C4-2B (cell line): ENCODE measurements around the gene RGPD8.

ENCODE experiments used
- H3K27ac ChIP-seq: fragments of 450-650 bp; 2 replicates; pipeline ENCODE4 v1.5.1; 2017
- ZFX ChIP-seq: fragments of 450-650 bp; IDR thresholded peaks from 2 replicates; pipeline ENCODE4 v1.6.1; 2017
- TF ChIP-seq, protein P1 (sequence below): fragments of 450-650 bp; conservative IDR thresholded peaks from 2 replicates; pipeline ENCODE4 v1.5.1; 2017; ENCODE audit warnings: mild to moderate bottlenecking

The RGPD8 gene

DNA sequence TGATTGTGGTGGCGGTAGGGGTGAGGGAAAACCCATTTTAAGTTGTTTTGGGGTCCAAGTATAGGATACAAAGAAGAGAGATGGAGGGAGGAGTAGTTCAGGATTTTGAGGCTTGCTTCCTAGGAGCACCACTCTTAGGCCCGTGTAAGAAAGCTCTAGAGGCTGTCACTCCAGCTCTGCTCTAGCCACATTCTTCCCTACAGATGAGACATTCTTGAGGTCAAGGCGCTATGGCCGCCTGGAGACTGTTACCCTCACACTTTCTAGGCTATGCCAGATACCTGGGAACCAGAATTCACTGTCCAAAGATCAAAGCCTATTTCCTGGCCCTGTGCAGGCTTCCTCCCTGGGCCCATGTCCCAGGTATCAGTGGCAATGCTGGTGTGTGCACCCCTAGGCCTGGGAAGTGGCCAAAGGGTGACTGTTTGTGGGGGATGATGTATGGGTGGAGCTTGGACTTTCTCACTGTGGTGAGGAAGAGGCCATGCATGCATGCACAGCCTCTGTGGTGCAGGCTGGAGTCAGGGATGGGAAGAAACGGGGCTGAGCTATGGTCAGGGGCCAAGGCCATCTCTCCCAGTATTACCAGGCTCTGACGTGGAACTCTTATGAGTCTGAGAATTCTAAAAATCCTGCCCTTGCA lies 41.5 kb upstream of the RGPD8 start:
- no peak for TF ChIP-seq ZFX
- TF ChIP-seq, protein P1, sequence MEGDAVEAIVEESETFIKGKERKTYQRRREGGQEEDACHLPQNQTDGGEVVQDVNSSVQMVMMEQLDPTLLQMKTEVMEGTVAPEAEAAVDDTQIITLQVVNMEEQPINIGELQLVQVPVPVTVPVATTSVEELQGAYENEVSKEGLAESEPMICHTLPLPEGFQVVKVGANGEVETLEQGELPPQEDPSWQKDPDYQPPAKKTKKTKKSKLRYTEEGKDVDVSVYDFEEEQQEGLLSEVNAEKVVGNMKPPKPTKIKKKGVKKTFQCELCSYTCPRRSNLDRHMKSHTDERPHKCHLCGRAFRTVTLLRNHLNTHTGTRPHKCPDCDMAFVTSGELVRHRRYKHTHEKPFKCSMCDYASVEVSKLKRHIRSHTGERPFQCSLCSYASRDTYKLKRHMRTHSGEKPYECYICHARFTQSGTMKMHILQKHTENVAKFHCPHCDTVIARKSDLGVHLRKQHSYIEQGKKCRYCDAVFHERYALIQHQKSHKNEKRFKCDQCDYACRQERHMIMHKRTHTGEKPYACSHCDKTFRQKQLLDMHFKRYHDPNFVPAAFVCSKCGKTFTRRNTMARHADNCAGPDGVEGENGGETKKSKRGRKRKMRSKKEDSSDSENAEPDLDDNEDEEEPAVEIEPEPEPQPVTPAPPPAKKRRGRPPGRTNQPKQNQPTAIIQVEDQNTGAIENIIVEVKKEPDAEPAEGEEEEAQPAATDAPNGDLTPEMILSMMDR = no peak
- H3K27ac ChIP-seq = no peak overlapping the region

DNA sequence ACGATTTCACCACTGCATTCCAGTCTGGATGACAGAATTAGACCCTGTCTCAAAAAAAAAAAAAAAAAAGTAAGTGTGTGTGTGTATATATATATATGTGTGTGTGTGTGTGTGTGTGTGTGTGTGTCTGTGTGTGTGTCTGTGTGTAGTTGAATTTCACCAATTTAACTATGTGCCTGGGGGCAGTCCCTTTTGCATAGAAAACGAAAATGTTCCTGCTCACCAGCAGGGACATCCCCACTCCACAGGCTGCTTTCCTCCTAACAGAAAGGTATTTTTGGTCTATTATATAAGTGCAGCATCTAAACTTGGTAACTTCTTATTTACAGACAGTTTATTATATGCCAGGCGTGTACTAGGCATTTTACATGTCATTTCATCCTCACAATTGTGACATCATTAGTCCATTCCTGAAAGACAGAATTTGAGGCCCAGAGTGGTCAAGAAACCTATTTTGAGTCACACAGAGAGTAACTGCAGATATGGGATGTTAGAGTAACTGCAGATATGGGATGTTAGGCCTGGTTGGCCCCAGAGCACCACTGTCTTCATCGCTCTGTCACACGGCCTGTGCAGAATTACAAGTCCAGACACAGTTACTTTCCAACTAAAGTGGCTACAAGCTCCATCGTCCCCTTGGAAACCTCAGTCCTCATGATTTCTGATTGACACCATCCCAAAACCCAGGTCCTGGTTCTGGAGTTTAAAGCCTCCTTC lies 39.3 kb upstream of the RGPD8 start:
- TF ChIP-seq, protein P1 = no peak
- no peak for TF ChIP-seq ZFX

DNA sequence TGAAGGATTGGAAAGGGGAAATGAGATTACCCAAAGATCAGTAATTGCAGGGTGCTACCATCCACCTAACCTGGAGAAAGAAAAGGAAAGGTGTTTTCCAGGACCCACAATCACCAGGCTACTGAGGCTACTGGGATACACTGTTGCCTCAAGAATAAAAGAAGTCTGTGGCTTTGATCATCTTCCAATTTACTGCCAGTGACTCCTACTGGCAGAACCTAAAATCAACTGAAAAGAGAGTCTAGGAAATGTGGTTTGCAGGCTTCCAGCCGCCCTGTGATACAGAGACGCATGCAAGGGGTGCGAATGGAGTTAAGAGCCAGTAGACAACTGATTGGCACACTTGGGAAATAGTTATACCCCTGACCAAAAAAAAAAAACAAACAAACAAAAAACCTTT lies 31.9 kb upstream of the RGPD8 start:
- TF ChIP-seq, protein P1 = peak; percentile 14
- no peak for TF ChIP-seq ZFX

More for the DNA sequence above, 39.3 kb upstream of the RGPD8 start:
- H3K27ac ChIP-seq = no peak overlapping the region

DNA sequence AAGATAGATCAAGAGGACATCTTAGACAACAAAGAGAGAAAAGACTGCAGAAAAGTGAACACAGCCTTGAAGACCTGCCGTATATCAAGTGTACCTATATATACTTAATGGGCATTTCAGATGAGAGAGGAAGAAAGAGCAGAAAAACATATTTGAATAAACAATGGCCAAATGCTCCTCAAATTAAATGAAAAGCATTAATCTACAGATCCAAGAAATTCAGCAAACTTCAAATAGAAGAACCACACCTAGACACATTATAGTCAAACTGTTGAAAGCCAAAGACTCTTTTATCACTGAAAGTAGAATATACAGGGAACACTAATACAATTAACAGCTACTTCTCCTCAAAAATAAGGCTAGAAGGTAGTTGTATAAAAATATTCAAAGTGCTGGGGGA lies 29.8 kb upstream of the RGPD8 start:
- TF ChIP-seq ZFX = no peak
- TF ChIP-seq, protein P1 = no peak
- no peak overlapping the region for H3K27ac ChIP-seq

More for the DNA sequence above, 31.9 kb upstream of the RGPD8 start:
- no peak overlapping the region for H3K27ac ChIP-seq

DNA sequence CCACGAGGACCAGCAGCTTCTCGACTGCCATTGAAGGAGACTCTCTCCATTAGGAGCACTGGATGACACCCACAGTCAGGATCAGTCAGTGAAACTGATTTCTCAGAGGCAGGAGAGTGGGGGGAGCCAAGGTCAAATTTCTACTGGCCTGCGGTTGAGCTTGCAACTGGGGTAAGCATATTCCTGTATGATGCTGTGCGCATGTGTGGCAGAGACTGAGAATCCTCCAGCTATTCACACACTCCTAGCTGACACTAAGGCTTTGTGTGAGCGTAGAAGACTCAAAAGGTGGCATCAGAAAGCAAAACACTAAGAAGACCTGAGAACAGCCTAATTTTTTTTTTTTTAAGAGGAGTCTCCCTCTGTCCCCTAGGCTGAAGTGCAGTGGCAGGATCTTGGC lies 28.7 kb upstream of the RGPD8 start:
- TF ChIP-seq, protein P1 = no peak
- no peak for TF ChIP-seq ZFX
- H3K27ac ChIP-seq = no peak overlapping the region

DNA sequence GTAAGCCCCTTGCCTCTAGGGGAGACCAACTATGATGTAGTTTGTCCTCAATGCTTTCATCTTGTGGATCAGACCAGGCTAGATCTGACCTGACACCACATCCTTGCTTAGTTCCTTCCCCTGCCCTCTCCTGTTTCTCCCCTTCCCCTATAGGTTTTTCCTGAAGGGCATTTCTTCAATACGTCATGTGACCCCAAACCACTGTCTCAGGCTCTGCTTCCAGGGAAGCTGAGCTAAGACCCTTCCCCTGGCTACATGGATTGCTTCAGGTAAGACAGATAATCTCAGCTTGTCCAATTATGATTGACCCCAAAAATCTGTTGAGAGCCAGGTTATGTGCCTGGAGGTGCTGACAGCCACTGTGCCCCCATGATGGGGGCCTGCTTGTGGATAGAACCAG lies 25.9 kb upstream of the RGPD8 start:
- no peak for TF ChIP-seq ZFX
- TF ChIP-seq, protein P1 = no peak
- no peak overlapping the region for H3K27ac ChIP-seq

DNA sequence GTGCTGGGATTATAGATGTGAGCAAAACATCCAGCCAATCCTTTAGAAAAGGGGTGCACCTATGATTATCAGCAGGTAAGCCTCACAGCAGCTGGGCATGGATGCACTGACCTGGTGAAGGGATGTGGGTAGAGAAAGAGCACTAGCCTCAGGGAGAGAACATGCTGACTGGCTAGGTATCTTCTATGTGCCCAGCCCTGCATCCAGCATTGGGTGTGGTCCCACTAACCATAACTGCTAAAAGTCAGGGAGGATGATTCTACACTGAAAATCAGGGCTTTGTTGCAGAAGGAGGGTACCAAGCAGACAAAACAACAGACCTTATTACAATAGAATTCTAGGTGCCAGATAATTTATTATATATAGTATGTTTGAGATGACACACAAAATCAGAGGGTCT lies 21.1 kb upstream of the RGPD8 start:
- no peak for TF ChIP-seq ZFX
- TF ChIP-seq, protein P1 = no peak
- no peak overlapping the region for H3K27ac ChIP-seq
